ENCODE data around the gene KCNC1.

KCNC1 gene

DNA sequence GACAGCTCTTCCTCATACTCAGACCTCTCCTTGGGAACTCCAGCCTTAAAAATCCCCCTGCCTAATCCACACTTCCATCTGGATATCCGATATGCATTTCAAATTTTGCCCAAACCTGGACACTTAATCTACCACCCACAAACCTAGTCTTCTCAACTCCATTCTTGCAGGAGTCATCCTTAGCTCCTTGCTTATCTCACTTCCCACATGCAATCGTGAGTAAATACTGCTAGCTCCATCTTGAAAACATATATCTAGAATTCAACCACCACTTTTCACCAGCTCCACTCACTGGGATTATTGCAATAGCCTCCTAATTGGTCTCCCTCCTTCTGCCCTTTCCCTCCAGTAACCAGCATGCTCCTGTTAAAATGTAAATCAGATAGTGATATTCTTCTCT lies 17.8 kb upstream of the KCNC1 start:
- DNase-seq: no peak

DNA sequence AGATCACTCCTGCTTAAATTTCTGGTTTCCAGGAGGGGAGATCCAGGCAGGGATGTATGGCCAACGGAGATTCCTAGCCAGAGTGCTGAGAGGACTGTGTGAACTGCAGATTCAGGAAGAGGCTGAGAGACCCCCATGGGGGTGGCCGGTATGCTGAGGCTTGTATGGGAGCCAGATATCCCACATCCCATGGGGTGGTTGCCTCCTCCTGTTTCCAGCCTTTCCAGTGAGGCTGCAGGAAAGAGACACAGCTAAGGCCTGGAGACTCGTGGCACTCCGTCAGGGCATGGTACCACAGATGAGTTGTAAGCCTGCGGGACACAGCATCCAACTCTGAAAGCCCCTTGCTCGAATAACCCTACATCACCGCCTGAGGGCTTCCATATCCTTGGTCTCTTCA lies 16.6 kb upstream of the KCNC1 start:
- DNase-seq: no peak

DNA sequence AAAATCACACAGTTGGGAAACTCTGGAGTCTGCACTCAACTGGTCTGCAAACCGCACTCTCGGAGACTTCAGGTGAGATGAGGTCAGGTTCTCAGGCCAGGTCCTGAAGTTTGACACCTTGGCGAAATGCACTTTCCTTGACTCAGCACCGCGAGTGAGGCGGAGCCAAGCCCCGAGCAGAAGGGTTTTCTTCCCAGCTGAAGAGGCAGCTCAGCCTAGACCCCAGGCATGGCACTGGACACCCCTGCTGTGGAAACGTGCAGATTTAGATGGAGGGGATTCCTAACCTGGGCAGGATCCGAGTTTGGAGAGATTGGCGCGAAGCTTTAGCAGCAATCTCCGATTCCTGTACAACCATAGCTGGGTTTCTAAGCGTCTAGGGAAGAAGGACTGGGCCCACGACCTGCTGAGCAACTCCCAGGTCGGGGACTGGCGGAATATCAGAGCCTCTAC lies 16.0 kb upstream of the KCNC1 start:
- no peak for DNase-seq

DNA sequence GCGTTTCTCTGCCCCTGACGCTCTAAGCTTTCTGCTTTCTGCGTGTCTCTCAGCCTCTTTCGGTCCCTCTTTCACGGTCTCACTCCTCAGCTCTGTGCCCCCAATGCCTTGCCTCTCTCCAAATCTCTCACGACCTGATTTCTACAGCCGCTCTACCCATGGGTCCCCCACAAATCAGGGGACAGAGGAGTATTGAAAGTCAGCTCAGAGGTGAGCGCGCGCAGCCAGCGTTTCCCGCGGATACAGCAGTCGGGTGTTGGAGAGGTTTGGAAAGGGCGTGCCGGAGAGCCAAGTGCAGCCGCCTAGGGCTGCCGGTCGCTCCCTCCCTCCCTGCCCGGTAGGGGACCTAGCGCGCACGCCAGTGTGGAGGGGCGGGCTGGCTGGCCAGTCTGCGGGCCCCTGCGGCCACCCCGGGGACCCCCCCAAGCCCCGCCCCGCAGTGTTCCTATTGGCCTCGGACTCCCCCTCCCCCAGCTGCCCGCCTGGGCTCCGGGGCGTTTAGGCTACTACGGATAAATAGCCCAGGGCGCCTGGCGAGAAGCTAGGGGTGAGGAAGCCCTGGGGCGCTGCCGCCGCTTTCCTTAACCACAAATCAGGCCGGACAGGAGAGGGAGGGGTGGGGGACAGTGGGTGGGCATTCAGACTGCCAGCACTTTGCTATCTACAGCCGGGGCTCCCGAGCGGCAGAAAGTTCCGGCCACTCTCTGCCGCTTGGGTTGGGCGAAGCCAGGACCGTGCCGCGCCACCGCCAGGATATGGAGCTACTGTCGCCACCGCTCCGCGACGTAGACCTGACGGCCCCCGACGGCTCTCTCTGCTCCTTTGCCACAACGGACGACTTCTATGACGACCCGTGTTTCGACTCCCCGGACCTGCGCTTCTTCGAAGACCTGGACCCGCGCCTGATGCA lies 15.3 kb upstream of the KCNC1 start, which contains the start of gene MYOD1:
TSS of gene MYOD1 (plus strand) at position 544 of the 910 bp plus-strand sequence. CDS start at position 756, 212 bp downstream.
- no peak for DNase-seq

DNA sequence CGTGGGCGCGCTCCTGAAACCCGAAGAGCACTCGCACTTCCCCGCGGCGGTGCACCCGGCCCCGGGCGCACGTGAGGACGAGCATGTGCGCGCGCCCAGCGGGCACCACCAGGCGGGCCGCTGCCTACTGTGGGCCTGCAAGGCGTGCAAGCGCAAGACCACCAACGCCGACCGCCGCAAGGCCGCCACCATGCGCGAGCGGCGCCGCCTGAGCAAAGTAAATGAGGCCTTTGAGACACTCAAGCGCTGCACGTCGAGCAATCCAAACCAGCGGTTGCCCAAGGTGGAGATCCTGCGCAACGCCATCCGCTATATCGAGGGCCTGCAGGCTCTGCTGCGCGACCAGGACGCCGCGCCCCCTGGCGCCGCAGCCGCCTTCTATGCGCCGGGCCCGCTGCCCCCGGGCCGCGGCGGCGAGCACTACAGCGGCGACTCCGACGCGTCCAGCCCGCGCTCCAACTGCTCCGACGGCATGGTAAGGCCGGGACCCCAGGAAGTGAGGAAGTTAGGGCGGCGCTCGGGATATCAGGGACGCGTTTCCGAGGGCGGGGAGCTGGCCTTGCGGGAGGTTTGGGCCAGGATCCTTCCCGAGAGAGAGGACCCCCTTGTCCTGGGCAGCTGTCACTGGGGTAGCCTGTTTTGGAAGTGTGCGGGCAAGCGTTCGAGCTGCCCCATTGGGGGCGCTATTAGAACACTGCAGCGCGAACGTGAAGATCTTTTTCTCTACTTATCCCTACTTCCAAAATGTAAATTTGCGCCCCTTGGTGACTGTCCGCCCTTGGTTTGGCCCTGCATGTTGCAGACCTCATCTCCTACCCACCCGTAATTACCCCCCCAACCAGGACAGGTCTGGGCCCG lies 14.4 kb upstream of the KCNC1 start:
- no peak for DNase-seq

DNA sequence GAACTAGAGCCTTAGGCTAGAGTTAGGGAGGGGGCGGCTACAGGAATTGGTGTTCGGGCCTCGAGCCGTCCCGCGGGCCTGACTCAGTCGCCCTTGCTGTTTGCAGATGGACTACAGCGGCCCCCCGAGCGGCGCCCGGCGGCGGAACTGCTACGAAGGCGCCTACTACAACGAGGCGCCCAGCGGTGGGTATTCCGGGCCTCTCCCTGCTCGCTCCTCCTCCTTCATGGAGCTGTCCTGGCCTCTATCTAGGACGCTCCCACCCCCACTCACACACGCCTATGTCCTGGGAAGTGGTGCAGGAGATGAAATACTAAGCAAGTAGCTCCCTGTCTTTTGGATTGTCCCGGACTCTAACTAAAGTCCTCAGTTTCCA lies 13.8 kb upstream of the KCNC1 start:
- no peak for DNase-seq

DNA sequence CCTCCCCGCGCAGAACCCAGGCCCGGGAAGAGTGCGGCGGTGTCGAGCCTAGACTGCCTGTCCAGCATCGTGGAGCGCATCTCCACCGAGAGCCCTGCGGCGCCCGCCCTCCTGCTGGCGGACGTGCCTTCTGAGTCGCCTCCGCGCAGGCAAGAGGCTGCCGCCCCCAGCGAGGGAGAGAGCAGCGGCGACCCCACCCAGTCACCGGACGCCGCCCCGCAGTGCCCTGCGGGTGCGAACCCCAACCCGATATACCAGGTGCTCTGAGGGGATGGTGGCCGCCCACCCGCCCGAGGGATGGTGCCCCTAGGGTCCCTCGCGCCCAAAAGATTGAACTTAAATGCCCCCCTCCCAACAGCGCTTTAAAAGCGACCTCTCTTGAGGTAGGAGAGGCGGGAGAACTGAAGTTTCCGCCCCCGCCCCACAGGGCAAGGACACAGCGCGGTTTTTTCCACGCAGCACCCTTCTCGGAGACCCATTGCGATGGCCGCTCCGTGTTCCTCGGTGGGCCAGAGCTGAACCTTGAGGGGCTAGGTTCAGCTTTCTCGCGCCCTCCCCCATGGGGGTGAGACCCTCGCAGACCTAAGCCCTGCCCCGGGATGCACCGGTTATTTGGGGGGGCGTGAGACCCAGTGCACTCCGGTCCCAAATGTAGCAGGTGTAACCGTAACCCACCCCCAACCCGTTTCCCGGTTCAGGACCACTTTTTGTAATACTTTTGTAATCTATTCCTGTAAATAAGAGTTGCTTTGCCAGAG lies 13.2 kb upstream of the KCNC1 start:
- DNase-seq: no peak

DNA sequence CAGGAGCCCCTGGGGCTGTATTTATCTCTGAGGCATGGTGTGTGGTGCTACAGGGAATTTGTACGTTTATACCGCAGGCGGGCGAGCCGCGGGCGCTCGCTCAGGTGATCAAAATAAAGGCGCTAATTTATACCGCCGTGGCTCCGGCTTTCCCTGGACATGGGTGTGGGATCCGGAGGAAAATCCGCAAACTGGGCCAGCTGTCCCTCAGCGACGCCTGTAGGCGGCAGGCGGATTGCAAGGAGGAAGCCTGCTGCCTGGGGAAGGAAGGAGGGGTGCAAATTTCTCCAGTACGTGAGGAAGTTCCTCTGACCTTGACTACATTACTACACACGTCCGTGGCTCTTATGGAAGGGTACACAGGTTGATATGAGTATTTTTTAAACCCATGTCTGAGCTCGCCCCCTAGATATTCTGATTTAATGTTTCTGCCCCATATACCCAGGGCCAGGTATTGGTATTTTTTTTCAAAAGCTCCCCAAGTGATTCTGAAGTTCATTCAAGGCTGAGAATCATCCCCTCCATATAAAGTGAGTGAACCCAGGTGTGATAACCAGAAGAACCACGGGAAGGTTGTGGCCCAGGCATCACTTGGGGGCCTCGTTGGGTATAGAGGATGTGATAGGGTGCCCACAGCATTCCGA lies 12.5 kb upstream of the KCNC1 start:
- DNase-seq: no peak

DNA sequence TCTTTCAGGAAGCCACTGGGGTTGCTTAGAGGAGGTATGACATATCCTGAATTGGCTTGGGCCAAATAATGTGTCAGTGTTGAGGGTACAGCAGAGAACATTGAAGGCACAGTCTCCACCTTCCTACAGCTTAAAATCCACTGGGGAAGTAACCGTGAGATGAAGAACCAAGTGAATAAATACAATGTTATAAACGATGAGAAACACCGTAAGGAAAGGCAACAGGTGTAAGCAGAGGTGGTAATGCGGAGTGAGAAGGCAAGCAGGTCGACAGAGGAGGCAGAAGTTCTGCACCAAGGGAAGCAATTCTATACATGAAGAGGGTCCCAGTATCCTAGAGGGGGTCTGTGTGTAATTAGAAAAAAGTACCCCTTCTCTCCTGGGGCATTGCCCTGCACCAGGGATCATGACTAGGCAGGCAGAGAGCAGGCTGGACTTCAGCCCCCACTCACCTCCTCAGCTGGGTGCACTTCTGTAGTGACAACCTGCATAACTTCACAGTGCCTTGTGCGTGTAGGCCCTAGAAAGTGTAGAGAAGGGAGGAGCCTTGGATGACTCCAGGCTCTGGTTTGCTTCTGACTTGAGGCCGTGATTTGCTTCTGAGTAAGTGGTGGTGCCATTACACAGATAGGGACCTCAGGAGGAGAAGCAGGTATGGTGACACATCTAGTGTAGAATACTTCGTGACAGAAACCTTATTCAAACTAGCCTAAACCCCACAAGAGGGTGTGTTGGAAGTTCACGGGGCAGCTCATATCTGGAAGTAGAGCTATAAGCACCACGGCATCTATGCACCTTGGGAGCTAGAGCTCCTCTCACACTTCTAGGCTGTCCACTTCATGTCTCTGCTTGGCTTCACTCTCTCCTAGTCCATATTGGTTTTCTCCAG lies 10.3 kb upstream of the KCNC1 start:
- DNase-seq: no peak

DNA sequence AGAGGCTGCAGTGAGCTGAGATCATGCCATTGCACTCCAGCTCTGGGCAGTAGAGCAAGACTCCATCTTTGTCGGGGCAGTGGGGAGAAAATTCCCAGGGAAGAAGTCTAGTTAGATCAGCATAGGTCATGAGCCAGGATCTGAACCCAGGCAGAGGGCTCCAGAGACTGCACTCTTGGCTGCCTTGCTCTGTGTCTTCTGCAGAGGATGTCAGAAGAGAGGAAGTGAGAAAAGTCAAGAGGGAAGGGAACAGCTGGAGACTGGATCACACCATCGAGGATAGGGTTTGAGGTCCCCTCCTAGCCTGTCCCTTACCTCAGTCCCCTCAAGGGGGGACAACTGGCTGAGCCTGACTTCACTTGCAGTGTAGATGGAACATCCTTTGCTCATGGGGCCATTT lies 9.4 kb upstream of the KCNC1 start:
- DNase-seq: no peak

DNA sequence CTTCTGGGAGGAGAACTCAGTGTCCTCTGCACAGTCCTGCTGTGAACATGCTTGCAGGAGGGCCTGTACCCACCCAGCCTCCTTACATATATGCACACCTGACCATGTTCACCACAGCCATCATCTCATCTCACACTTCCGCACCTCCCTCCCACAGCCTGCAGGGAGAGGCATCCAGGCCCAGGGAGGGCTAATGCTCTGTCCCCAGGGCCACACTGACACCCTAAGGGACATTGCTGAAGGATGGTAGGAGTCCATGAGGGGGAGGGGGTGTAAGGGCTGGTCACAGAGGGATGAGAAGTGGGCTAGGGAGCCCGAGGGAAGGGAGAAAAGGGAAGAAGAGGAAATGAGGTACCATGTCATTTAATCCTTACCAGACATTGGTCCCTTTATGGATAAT lies 4.4 kb upstream of the KCNC1 start:
- DNase-seq: no peak

DNA sequence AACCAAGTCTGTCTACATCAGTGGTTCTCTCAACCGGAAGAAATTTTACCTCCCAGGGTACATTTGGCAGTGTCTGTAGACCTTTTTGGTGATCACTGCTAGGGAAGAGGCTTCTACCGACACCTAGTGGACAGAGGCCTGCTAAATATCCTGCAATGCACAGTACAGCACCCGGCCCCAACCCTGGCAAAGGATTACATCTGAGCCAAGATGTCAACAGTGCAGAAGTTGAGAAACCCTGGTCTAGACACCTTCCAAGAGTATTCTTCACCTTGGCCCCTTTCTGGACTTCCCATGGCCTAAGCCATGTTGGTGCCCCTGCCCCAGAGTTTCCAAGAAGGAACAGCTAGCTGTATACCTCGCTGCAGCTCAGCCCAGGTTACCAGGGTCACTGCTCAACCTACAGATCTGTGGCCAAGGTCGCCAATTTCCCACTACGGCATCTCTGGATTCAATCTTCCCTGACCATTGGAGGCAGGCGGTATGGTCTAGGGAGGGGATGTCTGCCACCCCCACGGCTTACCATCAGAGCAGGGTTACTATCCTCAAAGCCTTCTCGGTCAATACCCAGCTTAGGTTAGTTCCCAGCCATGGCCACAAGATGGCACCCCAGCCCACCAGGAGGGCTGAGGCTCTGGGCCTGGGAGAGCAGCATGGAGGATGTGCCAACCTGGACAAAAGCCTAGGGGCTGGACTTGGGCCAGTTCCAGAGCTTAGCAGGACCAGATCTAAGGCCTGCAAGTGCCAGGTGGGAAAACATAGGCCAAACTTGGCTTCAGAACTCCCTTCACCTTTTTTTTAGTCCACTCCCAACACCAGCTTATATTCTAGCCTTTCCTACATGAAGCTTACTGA lies 3.7 kb upstream of the KCNC1 start:
- no peak for DNase-seq

DNA sequence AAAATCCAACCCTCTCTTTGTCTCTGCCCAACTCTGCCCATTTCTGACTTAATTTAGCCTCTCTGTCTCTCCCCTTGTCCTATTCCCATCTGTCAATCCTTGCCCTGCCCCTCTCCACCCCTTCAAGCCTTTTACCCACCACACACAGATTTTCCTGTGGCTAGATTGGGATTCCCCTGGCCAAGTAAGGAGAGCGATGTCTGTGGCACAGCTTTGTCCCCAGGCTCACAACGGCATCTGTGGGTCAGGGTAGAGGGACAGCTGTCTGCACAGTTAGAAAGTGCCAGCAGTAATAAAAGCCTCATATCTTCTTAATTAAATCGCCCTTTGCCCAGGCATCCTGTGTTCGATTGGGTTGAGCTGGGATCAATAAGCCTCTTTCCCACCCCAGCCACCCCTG lies 1.3 kb upstream of the KCNC1 start:
- DNase-seq: no peak

DNA sequence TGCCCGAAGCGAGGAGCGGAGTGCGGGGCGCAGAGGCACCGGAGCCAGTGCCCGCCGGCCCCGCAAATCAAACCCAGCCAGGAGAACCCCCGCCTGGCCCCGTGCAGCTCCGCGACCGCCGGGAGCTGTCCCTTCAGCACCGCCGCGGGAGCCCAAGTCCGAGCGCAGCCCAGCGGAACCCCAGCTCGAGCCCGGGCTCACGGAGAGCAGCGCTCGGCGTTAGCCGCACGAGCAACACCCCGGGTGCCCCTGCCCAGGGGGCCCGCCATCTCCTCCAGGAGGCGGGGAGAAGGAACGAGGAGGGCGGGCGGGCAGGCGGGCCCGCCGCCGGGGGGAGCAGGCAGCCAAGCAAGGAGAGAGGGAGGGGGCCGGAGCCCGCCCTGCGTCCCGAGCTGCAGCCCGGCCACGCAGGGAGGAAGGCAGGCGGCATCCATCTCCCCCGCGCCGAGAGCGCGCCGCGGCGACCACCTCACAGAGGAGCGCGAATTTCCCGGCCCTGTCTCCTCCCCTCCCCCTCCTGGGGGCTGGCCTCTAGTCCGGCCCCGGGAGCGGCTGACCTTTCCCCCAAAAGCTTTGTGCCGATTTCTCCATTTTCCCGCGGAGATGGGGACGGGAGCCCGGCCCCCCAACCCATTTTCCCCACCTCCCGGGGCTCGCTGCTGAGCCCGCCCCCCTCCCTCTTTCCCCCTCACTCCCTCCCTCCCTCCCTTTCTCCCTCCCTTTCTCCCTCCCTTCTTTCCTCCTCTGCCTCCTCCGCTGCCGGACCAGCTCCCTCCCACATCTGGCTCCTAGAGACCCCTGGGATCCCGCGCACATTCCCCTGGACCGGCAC lies 621 bp downstream of the KCNC1 start:
- DNase-seq: no peak

DNA sequence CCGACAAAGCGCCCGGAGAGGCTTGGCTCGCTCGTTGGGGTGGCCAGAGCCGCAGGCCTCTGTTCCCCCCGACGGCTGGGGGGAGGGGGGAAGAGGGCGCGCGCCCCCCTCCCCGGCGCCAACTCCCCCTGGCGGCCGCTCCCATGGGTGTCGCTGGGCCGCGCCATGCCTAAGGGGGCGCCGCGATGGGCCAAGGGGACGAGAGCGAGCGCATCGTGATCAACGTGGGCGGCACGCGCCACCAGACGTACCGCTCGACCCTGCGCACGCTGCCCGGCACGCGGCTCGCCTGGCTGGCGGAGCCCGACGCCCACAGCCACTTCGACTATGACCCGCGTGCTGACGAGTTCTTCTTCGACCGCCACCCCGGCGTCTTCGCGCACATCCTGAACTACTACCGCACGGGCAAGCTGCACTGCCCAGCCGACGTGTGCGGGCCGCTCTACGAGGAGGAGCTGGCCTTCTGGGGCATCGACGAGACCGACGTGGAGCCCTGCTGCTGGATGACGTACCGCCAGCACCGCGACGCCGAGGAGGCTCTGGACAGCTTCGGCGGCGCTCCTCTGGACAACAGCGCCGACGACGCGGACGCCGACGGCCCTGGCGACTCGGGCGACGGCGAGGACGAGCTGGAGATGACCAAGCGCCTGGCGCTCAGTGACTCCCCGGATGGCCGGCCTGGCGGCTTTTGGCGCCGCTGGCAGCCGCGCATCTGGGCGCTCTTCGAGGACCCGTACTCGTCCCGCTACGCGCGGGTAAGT lies 1.4 kb downstream of the KCNC1 start:
- no peak for DNase-seq

DNA sequence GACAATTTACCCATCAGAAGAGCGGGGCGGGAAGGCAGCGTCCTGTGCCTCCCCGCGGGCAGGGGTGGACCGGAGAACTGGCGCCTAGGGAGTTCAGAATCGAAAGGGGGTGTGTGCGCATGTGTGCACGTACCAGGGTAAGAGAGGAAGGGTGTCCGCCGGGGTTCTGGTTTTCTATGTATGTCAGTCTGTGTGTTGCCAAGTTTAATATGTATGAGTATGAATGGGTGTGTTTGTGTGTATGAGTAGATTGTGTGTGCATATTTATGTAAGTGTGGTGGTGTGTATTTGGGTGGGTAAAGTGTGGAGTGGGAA lies 2.0 kb downstream of the KCNC1 start:
- no peak for DNase-seq

DNA sequence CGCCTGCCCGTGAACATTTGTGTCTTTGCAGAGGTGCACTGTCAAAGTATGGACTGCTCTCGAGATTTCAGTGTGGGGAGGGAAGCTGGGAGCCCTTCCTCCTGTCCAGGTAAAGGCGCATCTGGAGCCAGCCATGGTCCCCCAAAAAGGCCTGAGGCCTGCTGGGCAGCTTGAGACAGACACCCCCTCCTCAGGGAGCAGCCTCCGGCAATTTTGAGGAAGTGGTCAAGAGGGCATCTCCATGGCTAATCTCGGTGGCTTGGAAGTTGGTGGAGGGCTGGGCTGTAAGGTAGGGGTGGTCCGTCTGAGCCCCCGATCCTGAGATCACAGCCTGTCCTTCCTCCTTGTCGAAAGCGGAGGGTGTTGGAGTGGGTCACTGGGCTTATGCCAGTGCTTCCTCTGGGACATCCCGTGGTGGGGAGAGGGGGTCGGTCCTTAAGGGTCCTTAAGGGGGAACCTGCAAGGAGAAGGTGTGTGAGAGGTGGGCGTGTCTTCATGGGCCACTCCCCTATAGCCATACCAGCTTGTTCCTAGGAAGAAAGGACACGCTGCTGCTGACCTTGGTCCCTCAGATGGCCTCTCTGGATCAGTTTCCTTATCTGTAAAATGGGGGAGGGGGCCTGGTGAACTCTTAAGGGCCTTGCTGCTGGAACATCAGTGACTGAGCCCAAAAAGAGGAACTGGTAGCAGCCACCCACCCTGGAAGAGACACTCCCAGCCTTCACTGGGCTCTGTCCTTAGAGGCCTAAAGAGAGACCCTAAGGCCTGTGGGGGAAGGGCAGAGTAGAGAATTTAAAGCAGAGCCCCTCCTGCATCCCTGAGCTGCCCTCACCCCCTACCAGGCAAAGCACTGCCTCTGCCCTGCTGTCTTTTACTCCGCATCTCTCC lies 2.6 kb downstream of the KCNC1 start:
- DNase-seq: no peak
